GM19193 (cell line): ENCODE measurements around the gene TMEM238L.

ENCODE experiments used
- POLR2A ChIP-seq: IDR thresholded peaks from 4 replicates; pipeline ENCODE4 v1.6.1; 2011; ENCODE audit not compliant: insufficient read depth, insufficient read length; ENCODE audit errors: extremely low read depth

The TMEM238L gene

DNA sequence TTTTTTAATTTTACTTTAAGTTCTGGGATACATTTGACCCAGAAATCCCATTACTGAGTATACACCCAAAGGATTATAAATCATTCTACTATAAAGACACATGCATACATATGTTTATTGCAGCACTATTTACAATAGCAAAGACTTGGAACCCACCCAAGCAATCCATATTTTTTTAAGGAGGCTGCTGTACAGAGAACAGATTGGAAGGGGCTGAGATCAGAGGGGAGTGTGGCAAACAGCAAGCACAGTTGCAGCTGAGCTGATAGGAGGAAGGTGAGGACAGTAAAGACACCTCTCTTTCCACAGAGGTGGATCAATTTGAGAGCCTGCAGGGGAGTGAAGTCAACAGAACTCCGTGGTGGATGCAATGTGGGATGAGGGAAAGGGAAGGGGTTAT is 10.2 kb upstream of the TMEM238L start:
- TF ChIP-seq POLR2A, result no peak

DNA sequence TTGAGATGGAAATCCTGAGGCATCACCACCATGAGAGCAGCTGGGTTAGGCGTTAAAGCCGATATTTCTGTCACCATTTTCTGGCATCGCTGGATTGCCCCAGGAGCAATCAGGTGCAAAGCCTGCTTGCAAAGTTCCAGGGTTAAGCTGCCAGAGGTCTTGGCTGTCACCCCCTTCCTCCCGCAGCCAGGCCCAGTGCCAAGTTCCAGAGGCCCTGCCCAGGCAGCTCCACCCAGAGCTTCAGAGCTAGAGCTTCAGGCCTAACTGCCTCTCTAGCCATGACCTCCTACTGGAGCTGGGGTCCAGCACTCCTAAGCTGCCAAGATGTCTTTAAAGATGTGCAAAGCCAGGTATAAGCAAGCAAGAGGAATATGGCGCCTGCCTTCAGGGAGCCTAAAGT is 8.8 kb upstream of the TMEM238L start:
- no peak for TF ChIP-seq POLR2A

DNA sequence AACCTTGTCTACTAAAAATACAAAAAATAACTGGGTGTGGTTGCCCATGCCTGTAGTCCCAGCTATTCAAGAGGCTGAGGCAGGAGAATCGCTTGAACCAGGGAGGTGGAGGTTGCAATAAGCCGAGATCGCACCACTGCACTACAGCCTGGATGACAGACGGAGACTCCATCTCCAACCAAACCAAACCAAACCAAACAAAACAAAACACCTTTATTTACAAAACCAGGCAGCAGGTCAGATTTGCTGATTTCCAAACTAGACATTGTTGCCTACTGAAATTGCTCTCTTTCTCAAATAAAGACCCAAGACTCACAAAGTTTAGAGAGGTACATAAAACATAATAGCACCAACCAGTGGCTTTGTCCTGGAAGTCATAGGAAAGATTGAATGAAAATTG is 5.7 kb upstream of the TMEM238L start:
- no peak for TF ChIP-seq POLR2A

DNA sequence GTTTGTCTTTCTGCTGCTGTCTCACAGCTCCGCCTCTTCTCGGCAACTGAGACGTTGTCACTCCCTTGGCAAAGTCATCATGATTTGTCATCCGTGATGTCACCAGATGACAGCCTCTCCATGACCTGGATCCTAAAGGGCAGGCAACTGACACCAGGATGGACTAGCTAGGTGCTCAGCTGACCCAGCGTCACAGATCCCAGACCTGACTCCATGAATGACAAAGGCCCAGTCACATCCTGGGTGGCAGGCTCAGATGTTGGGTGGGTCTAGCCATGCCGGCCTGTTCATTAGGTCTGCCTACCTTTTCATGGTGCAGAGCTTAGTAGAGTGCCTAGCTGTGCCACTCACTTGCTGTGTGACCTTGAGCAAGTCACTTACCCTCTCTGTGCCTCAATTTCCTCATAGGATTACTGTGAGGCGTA is 3.8 kb upstream of the TMEM238L start:
- TF ChIP-seq POLR2A, result no peak

DNA sequence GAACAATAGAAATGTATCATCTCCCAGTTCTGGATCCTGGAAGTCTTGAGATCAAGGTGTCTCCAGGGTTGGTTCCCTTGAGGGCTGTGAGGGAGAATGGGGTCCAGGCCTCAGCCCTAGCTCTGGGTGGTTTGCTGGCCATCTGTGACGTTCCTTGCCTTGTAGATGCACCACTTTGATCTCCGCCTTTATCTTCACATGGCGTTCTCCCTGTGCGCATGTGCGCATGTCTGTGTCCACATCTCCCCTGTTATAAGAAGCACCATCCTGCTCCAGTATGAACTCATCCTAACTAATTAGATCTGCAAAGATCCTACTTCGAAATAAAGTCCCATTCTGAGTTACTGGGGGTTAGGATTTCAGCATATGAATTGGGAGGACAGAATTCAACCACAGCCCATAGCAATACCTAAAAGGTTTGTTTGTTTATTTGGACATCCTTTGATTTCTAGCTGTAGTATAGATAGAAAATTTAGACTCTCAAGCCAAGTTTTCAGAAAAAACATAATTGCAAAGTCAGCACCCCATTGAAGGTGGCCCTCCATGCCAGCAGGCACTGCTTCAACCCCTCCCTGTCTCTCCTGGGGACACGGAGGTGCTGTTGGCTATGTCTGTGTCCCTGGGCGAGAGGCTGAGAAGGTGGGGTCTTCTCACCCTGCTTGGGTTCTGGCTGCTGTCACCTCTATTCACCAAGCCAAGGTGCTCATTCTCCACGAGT is 2.8 kb upstream of the TMEM238L start:
- no peak for TF ChIP-seq POLR2A

DNA sequence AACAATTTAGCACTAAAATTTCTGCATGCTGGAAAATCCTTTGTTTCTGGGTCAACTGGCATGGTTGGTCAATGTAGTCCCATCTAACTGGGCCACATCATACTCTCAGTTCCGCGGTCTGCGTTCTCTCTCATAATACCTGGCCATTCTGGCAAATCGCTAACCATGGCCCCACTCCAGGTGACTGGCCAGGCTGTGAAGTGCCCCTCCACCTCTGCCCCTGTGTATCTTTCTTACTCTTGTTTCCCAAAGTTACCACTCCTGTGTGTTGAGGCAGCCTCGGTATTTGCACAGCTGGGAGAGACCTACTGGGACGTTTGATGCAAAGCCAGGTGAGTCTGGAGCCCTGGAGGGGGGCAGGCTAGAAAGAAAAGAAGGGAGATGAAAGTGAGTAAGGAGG is 2.0 kb upstream of the TMEM238L start:
- TF ChIP-seq POLR2A, result no peak

DNA sequence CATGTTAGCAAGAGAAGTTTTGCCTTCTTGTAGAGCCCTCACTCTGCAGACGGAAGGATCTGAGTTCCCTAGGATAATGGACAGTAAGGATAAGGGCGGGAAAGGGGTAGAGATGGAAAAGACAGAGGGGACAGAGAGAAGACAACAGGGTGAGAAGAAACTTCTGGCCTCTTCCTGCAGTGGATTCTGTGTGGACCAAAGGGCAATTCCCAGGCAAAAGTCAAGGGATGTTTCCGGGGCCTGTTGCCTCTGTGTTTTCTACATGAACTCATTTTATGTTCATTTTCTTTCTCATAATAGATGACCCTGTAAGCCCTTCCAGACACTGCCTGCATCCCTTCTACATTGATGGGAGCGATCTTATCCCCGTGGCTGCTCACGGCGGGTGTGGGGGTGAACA is 647 bp upstream of the TMEM238L start:
- no peak for TF ChIP-seq POLR2A

DNA sequence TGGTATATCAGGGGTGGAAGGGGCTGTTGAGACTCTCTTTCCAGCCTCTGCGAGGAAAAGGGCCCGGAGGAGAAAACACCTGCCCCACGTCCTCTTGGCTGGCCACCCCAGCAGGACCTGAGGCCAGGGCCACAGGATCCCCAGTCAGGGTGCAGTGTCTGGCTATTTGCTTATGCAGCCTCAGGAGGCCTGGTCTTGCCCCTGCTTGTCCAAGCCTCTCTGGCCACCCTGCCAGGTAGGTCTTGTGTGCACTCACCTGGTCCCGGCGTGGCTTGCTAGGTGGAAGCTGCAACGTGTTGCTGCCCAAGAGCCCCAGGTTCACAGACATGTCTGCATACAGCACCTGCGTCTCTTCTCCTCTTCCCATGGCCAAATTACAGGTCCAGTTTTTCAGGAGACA is 549 bp downstream of the TMEM238L start:
- no peak for TF ChIP-seq POLR2A

DNA sequence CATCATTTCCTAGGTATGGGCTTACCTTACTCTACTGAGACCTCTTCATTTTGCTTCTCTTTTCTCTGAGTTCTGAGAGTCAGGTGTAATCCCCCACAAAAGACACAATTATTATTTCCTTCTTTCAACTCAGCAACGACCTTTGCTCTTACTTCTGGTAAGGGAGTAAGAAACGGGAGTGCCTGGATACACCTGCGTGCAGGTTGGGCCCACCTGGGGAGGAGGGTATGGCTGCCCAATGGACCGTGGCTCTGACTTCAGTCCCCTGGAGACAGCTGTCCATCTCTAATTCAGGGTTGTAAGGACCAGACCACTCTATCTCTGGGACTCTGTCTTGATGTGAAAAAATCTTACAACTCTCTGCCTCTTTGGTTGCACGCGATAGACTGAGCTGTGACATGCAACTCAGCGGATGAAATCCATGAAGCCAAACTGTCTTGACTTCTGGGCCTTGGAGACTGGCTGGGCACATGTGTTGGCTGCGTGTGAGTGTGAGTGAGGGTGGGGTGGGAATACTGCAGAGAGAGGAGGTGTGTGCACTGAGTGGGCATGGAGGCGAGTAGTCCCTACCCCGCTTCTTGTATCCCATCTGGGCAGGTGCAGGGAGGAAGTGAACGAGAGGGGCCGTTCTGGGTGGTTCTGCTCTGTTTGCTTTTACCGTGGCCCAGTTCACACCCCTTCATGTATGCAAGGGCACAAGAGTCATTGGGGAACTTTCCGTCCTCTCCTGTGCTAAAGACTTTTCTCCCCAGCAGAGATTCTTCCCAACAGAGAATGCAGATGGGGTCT is 1.2 kb downstream of the TMEM238L start:
- no peak for TF ChIP-seq POLR2A

DNA sequence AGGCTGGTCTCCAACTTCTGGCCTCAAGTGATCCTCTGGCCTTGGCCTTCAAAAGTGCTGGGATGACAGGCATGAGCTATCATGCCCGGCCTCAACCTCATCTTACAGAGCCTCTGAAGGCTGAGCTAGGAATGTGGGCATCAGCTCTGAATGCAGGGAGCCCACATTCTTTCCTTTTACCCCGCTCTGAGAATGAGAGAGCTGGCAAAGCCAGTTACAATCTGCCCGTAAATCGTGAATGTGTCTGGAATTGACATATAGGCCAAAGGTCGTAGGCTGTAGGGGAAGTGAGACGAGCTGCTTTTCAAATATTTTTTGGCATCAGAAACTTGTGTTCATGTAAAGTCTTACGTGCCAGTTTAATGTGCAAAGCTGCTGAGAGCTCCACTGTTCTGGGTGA is 4.5 kb downstream of the TMEM238L start:
- TF ChIP-seq POLR2A, result no peak

DNA sequence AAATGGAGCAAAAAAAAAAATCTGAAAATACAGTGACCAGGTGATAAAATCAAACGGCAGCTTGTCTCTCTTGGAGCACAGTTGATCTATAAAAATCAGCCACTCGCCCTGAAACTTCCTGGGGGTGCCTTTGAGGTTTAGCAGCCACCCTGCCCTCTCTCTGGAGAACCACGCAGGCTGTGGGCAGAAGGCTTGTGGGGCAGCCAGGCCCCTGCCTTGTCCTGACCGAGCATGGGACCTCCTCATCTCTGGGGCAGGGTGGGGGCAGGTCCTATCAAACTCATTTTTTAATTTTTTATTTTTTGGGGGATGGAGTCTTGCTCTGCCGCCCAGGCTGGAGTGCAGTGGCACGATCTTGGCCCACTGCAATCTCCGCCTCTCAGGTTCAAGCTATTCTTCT is 5.0 kb downstream of the TMEM238L start:
- no peak for TF ChIP-seq POLR2A

DNA sequence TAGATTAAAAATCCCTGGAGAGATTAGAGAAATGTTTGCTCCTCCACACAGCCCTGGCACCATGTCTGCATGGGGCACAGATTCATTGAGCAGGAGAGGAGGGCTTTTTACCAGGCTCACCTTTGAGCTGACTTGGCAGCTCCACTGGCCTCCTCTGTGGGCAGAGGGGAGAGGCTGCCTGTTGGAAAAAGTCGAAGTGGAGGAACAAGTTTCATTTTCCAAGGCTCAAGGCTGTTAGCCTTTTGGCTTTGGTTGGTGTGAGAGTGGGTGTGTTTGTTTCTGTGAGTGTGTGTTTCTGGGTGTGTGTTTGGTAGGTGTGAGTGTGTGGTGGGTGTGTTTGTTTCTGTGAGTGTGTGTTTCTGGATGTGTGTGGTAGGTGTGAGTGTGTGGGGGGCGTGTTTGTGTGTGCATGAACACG is 5.6 kb downstream of the TMEM238L start:
- TF ChIP-seq POLR2A, result no peak

DNA sequence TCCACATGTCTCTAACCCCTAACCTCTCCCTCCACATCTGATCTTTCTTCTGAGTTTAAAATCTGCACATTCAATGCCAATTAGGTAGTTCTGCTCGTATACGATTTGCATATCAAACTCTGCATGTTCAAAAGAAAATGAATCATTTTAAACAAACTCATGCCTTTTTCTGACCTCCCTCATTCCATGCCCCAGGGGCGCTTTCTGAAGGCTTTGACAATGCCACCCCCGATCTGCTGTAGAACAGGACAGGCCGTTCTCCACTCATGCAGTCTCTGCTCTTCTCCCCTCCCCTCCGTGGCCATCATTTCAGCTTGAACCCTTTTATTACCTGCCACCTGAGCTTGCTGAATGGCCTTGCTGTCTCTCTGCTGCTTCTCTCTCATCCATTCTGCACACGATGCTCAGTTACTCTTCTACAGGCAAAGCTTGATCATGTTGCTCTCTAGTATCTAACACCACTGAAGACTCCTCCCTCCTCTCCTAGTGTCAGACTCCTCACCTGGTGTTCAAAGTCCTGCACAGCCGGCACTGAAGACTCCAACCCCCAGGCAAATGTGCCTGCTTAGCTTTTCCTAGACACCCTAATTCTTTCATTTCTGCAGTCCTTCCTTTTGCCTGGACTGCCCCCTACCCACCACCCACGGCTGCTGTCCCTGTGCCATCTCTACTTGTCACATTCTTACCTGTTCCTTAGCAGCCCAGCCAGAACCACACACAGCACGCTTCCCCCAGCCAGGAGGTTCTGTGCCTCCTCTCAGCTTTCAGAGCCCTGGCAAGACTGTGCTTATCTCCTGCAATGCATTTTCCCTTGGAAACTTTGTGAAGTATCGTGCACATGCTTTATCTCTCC is 6.2 kb downstream of the TMEM238L start:
- no peak for TF ChIP-seq POLR2A

DNA sequence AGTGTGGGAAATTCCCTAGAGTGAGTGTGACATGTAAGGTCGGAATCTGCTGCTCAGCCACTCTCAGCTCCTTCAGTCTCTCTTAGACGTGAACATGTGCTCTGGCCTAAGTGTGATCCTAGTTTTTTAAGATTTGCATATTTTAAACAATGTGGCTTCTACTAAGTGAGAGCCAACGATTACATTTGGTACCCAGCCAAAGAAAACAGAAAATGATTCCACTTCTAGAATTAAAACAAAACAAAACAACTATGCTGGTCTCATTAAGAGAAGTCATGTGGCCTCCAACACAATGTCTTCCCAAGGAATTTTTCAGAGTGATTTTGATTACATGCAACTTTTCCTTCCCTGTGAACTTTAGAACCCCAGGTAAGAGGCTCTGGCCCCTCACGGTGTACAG is 10.1 kb downstream of the TMEM238L start:
- TF ChIP-seq POLR2A, result no peak

DNA sequence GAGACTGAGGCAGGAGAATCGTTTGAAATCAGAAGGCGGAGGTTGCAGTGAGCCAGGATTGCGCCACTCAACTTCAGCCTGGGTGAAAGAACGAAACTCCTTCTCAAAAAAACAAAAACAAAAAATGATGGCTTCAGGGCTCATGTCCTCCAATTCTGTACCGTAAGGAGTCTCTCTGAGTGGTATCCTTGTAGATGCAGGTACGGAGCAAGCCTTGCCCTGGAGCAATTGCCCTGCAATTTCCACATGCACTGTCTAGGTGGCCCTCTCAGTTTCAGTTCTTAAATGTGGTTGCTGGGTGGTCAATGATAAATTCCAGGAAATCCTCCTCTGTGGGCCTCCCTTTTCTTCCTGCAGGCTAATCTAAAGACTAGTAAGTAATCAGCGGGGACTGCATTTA is 10.6 kb downstream of the TMEM238L start:
- no peak for TF ChIP-seq POLR2A

DNA sequence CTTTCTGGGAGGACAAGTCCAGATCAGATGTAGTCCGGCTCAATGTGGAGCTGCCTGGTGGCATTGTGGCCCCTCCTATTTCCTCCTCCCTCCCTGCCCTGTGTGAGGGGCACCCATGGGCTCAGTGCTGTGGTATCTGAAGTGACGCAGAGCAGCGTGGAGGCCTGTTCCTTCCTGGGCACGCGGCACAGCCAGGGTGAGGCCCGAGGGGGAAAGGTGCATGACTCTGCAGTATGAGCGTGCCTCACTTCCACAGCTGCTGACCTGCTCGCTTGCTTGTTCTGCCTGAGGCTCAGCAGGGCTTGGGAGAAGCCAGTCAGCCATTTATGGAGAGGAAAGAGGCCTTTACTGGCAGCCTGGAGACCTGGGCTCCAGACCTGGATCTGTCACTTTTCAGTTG is 11.7 kb downstream of the TMEM238L start:
- TF ChIP-seq POLR2A, result no peak
